ENCODE results near the gene RPA3. TPM values are rescaled to one million over a fixed set of nuclear protein-coding genes. Genes with fewer than 3 reads are reported as not detected.

The RPA3 gene
- total RNA-seq, 1 experiment from 2014 or later, result 87.5 TPM

DNA sequence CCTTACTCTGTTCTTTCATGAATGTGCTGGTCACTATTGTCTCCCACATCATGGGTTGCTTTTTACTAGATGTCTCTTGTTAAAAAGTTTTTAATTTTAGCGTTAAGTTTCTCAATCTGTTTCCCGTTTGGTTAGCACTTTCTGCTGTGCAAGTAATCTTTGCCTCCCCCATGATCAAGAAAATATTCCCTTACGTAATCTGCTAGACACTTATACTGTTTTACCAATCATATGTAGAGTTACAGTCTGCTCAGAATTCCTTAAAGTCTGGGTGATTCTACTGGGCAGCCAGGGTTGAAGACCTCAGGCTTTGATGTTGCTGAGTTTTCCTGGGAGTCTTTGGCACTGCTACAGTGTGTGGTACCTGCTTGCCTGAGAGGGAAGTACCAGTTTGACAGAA, 38.2 kb upstream of the RPA3 start:
- H3K36me3 ChIP-seq (ENCODE audit: control insufficient read depth in 1 of 2, insufficient read depth in 2 of 2, low read length in 2 of 2), result no peaks in the 10 kb centered on the region
- no TSS peak for BruUV-seq (replicated peaks)
- H3K27ac ChIP-seq (ENCODE audit: low read depth, low read length), result no peak overlapping the region
- H3K9me3 ChIP-seq (ENCODE audit: control insufficient read depth in 1 of 2, insufficient read depth in 1 of 2, low read depth in 1 of 2, low read length in 2 of 2), result no peaks in the 10 kb centered on the region
- no peak overlapping the region for H2AFZ ChIP-seq (ENCODE audit: low read depth, low read length, poor library complexity, severe bottlenecking)
- no peaks in the 10 kb centered on the region for H3K4me1 ChIP-seq (ENCODE audit: control insufficient read depth in 1 of 2, insufficient read depth in 2 of 2, low read length in 2 of 2)
- no peaks in the 10 kb centered on the region for H4K20me1 ChIP-seq (ENCODE audit: insufficient read depth)
- intact Hi-C loops (cut with micrococcal nuclease), result no loop called here
- no peak for DNase-seq (ENCODE audit: low read depth, low spot score)
- H3K27me3 ChIP-seq (ENCODE audit: insufficient read depth, low read length), result no peaks in the 10 kb centered on the region
- ChIA-PET RAD21 (ENCODE audit: low non-redundant PET in 1 of 2, low total read pairs in 2 of 2, uncharacterized antibody in 2 of 2, unreplicated experiment in 2 of 2) (no interaction called here), CTCF (no interaction called here), POLR2A (no interaction called here)
- TF ChIP-seq SP1 (IDR thresholded peaks at IDR 0.05; ENCODE audit: low read depth), result no peak
- no peak for TF ChIP-seq YY1 (IDR thresholded peaks at IDR 0.05; ENCODE audit: extremely low read depth, insufficient replicate concordance, low read depth, low read length)
- TF ChIP-seq POLR2AphosphoS5 (IDR thresholded peaks at IDR 0.05; ENCODE audit: low read depth, low read length), result no peak
- no peak for TF ChIP-seq ZNF274 (IDR thresholded peaks at IDR 0.05; ENCODE audit: low read depth, low read length)
- TF ChIP-seq ELF1 (IDR thresholded peaks at IDR 0.05; ENCODE audit: borderline replicate concordance, low read depth), result no peak
- TF ChIP-seq TCF7L2 (IDR thresholded peaks at IDR 0.05; ENCODE audit: borderline replicate concordance, extremely low read depth, insufficient read depth, insufficient read length), result no peak
- TF ChIP-seq SIN3A (IDR thresholded peaks at IDR 0.05; ENCODE audit: low read depth), result no peak
- no peak for TF ChIP-seq CTCF (IDR thresholded peaks at IDR 0.05 in 2 of 3, conservative IDR thresholded peaks at IDR 0.05 in 1 of 3; ENCODE audit: borderline replicate concordance in 1 of 3, insufficient read depth in 1 of 3, low read depth in 2 of 3, low read length in 2 of 3)
- TF ChIP-seq RAD21 (IDR thresholded peaks at IDR 0.05; ENCODE audit: low read depth), result no peak
- no peak for TF ChIP-seq FOSL1 (IDR thresholded peaks at IDR 0.05; ENCODE audit: low read depth)
- no peak for TF ChIP-seq ZFX (IDR thresholded peaks at IDR 0.05)
- no peak for TF ChIP-seq CEBPB (IDR thresholded peaks at IDR 0.05; ENCODE audit: low read depth)
- TF ChIP-seq REST (IDR thresholded peaks at IDR 0.05; ENCODE audit: low read depth), result no peak
- no peak overlapping the region for H3K9ac ChIP-seq (ENCODE audit: low read length)
- no peak for ATAC-seq
- no peak overlapping the region for H3K4me3 ChIP-seq (replicated peaks in 1 of 2; ENCODE audit: low read depth in 1 of 2, low read length in 2 of 2)
- no peaks in the 10 kb centered on the region for H3K9me2 ChIP-seq (ENCODE audit: insufficient read depth)
- H3K4me2 ChIP-seq (ENCODE audit: low read length), result no peak overlapping the region
- no peaks in the 10 kb centered on the region for H3K79me2 ChIP-seq (ENCODE audit: insufficient read depth, low read length)

Data from HCT116 (cell line).